ENCODE data around the gene MFAP1. TPM values are rescaled to one million over a fixed set of nuclear protein-coding genes. Genes with fewer than 3 reads are reported as not detected.

MFAP1 gene
- total and polyA plus RNA-seq, 2 donors (not counting 1 experiment from before 2014, with no cell fraction given), result 28.4 to 45.0 TPM

- peak within 1 kb of the TSS; percentile 73 to 79 (median 76) for H3K4me3 ChIP-seq (replicated peaks in 1 of 4; ENCODE audit: control extremely low read depth in 1 of 4, insufficient read depth in 1 of 4, low read depth in 3 of 4, low read length in 4 of 4)
- peak within 1 kb of the TSS; percentile 66 for H3K9ac ChIP-seq (ENCODE audit: insufficient read depth, low read length)
These were observed 47.7 kb downstream of the MFAP1 start, which contains the start of gene ELL3 for GRCh38 chr15:43776718-43777266. Gene ELL3 (minus strand): TSS chr15:43776966. CDS start chr15:43776901, 65 bp downstream.

GRCh38 chr15:43776101-43776717 lies 48.3 kb downstream of the MFAP1 start:
- Histone ChIP-seq H3K9ac (ENCODE audit: insufficient read depth, low read length) (peak overlapping the region; percentile 34), H4K20me1 (ENCODE audit: control insufficient read depth, extremely low read depth, insufficient read depth, low read length) (no peaks in the 10 kb centered on the region), H3K9me3 (ENCODE audit: control insufficient read depth, insufficient read depth, low read depth, low read length) (no peaks in the 10 kb centered on the region), H3K27ac (ENCODE audit: insufficient read depth, low read length) (no peak overlapping the region), H3K36me3 (ENCODE audit: control insufficient read depth, insufficient read depth, low read length) (peaks cover 8% of the 10 kb centered on the region), H3K4me2 (ENCODE audit: extremely low read depth, insufficient read depth, low read length) (peak overlapping the region; percentile 77), H3K27me3 (ENCODE audit: control insufficient read depth, insufficient read depth, low read length) (no peaks in the 10 kb centered on the region), H3K79me2 (ENCODE audit: control insufficient read depth, insufficient read depth, low read length) (no peaks in the 10 kb centered on the region), H3K4me1 (ENCODE audit: control insufficient read depth, extremely low read depth, insufficient read depth, low read length) (peaks cover 2% of the 10 kb centered on the region), H2AFZ (ENCODE audit: low read length) (peak overlapping the region; percentile 72), H3K4me3 (replicated peaks in 1 of 4; ENCODE audit: control extremely low read depth in 1 of 4, insufficient read depth in 1 of 4, low read depth in 3 of 4, low read length in 4 of 4) (peak overlapping the region; percentile 73 to 79 (median 76))
- DNase-seq (ENCODE audit: low read depth in 2 of 2), result no peak
- no peak for TF ChIP-seq EZH2 (IDR thresholded peaks at IDR 0.05; ENCODE audit: low read length, missing control alignments)
- TF ChIP-seq, protein P1, sequence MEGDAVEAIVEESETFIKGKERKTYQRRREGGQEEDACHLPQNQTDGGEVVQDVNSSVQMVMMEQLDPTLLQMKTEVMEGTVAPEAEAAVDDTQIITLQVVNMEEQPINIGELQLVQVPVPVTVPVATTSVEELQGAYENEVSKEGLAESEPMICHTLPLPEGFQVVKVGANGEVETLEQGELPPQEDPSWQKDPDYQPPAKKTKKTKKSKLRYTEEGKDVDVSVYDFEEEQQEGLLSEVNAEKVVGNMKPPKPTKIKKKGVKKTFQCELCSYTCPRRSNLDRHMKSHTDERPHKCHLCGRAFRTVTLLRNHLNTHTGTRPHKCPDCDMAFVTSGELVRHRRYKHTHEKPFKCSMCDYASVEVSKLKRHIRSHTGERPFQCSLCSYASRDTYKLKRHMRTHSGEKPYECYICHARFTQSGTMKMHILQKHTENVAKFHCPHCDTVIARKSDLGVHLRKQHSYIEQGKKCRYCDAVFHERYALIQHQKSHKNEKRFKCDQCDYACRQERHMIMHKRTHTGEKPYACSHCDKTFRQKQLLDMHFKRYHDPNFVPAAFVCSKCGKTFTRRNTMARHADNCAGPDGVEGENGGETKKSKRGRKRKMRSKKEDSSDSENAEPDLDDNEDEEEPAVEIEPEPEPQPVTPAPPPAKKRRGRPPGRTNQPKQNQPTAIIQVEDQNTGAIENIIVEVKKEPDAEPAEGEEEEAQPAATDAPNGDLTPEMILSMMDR (conservative IDR thresholded peaks at IDR 0.05 in 1 of 2, IDR thresholded peaks at IDR 0.05 in 1 of 2; ENCODE audit: low read depth in 1 of 2, low read length in 2 of 2), result no peak

More at GRCh38 chr15:43776718-43777266, 47.7 kb downstream of the MFAP1 start, which contains the start of gene ELL3:
- peak within 1 kb of the TSS; percentile 84 for H3K27ac ChIP-seq (ENCODE audit: insufficient read depth, low read length)
- no peaks in the 10 kb centered on the region for H3K27me3 ChIP-seq (ENCODE audit: control insufficient read depth, insufficient read depth, low read length)
- no peaks in the 10 kb centered on the region for H3K79me2 ChIP-seq (ENCODE audit: control insufficient read depth, insufficient read depth, low read length)
- H3K9me3 ChIP-seq (ENCODE audit: control insufficient read depth, insufficient read depth, low read depth, low read length), result no peaks in the 10 kb centered on the region
- DNase-seq (ENCODE audit: low read depth in 2 of 2), result peak; percentile 62 to 68
- peaks cover 5% of the 10 kb centered on the region for H3K36me3 ChIP-seq (ENCODE audit: control insufficient read depth, insufficient read depth, low read length)
- H2AFZ ChIP-seq (ENCODE audit: low read length), result peak within 1 kb of the TSS; percentile 89
- H4K20me1 ChIP-seq (ENCODE audit: control insufficient read depth, extremely low read depth, insufficient read depth, low read length), result no peaks in the 10 kb centered on the region
- peak within 1 kb of the TSS; percentile 86 for H3K4me2 ChIP-seq (ENCODE audit: extremely low read depth, insufficient read depth, low read length)
- TF ChIP-seq, protein P1 (conservative IDR thresholded peaks at IDR 0.05 in 1 of 2, IDR thresholded peaks at IDR 0.05 in 1 of 2; ENCODE audit: low read depth in 1 of 2, low read length in 2 of 2), result no peak
- TF ChIP-seq EZH2 (IDR thresholded peaks at IDR 0.05; ENCODE audit: low read length, missing control alignments), result no peak
- peaks cover 2% of the 10 kb centered on the region for H3K4me1 ChIP-seq (ENCODE audit: control insufficient read depth, extremely low read depth, insufficient read depth, low read length)

DNA sequence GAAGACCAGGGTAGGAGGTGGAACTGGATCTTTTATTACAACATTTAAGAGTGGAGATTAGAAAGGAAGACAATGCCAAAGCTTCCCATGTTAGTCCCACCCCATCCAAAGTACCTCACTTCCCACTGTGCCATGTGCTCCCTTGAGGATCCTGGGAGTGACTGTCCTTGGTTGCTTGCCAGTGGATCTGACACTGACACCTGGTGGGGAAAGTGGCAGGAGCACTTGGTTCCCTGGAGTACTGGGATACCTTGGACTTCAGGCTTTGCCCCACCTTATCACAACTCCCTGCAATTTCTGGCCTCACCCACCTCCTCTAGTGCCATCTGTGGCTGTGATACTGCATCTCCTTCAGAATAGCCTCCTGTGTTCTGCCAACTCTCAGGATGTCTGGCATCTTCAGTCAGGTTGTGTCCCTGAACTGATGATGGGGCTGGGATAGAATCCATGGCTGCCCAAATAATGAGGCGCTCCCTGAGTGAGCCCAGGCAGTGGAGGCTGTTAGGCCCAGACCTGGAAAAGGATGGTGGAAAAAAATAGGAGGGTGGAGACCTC lies 49.0 kb downstream of the MFAP1 start:
- Histone ChIP-seq H3K4me2 (ENCODE audit: extremely low read depth, insufficient read depth, low read length) (no peak overlapping the region), H3K9me3 (ENCODE audit: control insufficient read depth, insufficient read depth, low read depth, low read length) (no peaks in the 10 kb centered on the region), H3K4me3 (replicated peaks in 1 of 4; ENCODE audit: control extremely low read depth in 1 of 4, insufficient read depth in 1 of 4, low read depth in 3 of 4, low read length in 4 of 4) (no peak overlapping the region)

More for the DNA sequence above, 49.0 kb downstream of the MFAP1 start:
- TF ChIP-seq, protein P1 (conservative IDR thresholded peaks at IDR 0.05 in 1 of 2, IDR thresholded peaks at IDR 0.05 in 1 of 2; ENCODE audit: low read depth in 1 of 2, low read length in 2 of 2), result peak; percentile 3 to 21
- no peak for TF ChIP-seq EZH2 (IDR thresholded peaks at IDR 0.05; ENCODE audit: low read length, missing control alignments)
- DNase-seq (ENCODE audit: low read depth in 2 of 2), result peak; percentile 30 to 48
- no peaks in the 10 kb centered on the region for H3K27me3 ChIP-seq (ENCODE audit: control insufficient read depth, insufficient read depth, low read length)
- peaks cover 2% of the 10 kb centered on the region for H3K4me1 ChIP-seq (ENCODE audit: control insufficient read depth, extremely low read depth, insufficient read depth, low read length)
- no peak overlapping the region for H3K9ac ChIP-seq (ENCODE audit: insufficient read depth, low read length)
- peaks cover 8% of the 10 kb centered on the region for H3K36me3 ChIP-seq (ENCODE audit: control insufficient read depth, insufficient read depth, low read length)
- H4K20me1 ChIP-seq (ENCODE audit: control insufficient read depth, extremely low read depth, insufficient read depth, low read length), result no peaks in the 10 kb centered on the region
- H2AFZ ChIP-seq (ENCODE audit: low read length), result no peak overlapping the region
- H3K79me2 ChIP-seq (ENCODE audit: control insufficient read depth, insufficient read depth, low read length), result no peaks in the 10 kb centered on the region
- no peak overlapping the region for H3K27ac ChIP-seq (ENCODE audit: insufficient read depth, low read length)

Data from fibroblast of lung (primary cell).